A172 (cell line): Measurements from ENCODE around the gene CPD. TPM values are rescaled to one million over a fixed set of nuclear protein-coding genes. Genes with fewer than 3 reads are reported as not detected.

Experiments used
- DNase-seq: peaks from one replicate; pipeline ENCODE4 v3.0.0-alpha.2; 2015; ENCODE audit warnings: low spot score
- total RNA-seq: library from RNA; depleted of rRNA; stranded (reverse); fragments of >200 nt; shearing (Covaris generic); gene quantifications from 2 replicates; pipeline ENCODE4 v1.2.3, GENCODE V29; 2014; rRNA removed

The CPD gene
- total RNA-seq, 1 experiment from 2014 or later: 100 TPM

DNA sequence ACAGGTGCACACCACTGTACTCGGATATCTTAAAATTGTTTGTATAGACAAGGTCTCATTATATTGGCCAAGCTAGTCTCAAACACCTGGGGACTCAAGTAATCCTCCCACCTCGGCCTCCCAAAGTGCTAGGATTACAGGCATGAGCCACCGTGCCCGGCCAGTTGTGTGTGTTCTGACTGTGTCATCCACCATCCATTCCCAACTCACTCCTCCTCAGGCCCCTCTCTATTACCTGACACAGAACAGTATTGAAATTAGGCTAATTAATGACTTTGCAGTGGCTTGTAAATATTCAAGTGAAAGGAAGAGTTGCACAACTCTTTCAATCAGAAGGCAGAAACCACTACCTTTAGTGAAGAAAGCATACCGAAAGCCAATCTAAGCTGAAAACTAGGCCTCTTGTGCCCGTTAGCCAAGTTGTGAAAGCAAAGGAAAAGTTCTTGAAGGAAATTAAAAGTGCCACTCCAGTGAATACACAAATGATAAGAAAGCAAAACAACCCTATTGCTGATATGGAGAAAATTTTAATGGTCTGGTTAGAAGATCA is 127.2 kb downstream of the CPD start:
- no peak for DNase-seq

GRCh38 chr17:30506481-30506880 is 127.8 kb downstream of the CPD start:
- DNase-seq: no peak

GRCh38 chr17:30513346-30513745 is 134.6 kb downstream of the CPD start:
- DNase-seq: no peak

GRCh38 chr17:30514895-30515596 is 136.3 kb downstream of the CPD start:
- DNase-seq: no peak

DNA sequence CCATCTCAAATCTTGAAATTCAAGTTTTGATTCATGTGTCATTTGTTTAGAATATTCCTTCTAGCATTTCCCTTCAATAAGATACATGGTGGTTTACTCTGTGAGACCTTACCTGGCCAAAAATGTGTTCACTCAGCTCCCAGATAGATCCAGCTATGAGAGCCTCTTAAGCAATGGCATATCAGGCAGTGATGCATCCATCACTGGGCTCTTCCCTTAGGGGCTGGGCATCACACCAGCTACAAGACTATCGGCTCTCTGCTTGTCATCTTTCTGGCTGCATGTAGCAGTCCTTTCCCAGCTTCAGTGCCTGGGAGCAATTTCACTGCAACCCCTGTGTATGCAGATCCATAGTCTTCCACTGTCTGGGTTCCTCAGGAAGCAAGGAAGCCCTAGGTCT is 139.1 kb downstream of the CPD start:
- no peak for DNase-seq

DNA sequence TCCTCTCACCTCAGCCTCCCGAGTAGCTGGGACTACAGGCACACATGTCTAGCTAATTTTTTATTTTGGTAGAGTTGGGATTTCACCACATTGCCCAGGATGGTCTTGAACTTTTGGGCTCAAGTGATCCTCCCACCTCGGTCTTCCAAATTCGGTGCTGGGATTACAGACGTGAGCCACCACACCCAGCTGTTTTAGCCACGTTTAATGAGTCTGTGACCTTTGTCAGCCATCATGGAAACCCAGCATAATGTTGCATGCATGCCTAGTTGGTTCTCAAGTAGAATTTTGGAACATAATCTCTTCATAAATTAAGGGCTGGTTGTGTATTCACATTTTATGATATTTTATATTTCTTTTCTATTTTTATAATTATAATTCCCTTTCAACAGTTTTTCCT is 140.4 kb downstream of the CPD start:
- DNase-seq: no peak

Other genes starting within 250 kb of the CPD start
- gene SLC6A4, start 143.2 kb upstream of the CPD start, total RNA-seq: 0.07 TPM in 1 of 2 replicates, not detected in the other
- gene BLMH, start 87.0 kb upstream of the CPD start, total RNA-seq: 48.7 and 50.5 TPM in 2 replicates
- not detected in 2 replicates for gene TMIGD1, start 44.9 kb upstream of the CPD start, total RNA-seq
- 30.1 and 56.3 TPM in 2 replicates for gene GOSR1, start 98.5 kb downstream of the CPD start, total RNA-seq